HG02759 (cell line): Measurements from ENCODE around the gene FGFR4.
A peak's percentile ranks its signal among the peaks of the same experiment; 100 is the strongest.

Experiments used
- ATAC-seq: cut with Tn5 transposase; IDR thresholded peaks from one replicate; pipeline ENCODE4 v1.9.1; 2021; ENCODE audit warnings: mild to moderate bottlenecking, moderate library complexity; ENCODE audit not compliant: unreplicated experiment

The FGFR4 gene

GRCh38 chr5:177099422-177100093 lies 12.8 kb downstream of the FGFR4 start:
- no peak for ATAC-seq

GRCh38 chr5:177100714-177101121 lies 14.0 kb downstream of the FGFR4 start:
- no peak for ATAC-seq

DNA sequence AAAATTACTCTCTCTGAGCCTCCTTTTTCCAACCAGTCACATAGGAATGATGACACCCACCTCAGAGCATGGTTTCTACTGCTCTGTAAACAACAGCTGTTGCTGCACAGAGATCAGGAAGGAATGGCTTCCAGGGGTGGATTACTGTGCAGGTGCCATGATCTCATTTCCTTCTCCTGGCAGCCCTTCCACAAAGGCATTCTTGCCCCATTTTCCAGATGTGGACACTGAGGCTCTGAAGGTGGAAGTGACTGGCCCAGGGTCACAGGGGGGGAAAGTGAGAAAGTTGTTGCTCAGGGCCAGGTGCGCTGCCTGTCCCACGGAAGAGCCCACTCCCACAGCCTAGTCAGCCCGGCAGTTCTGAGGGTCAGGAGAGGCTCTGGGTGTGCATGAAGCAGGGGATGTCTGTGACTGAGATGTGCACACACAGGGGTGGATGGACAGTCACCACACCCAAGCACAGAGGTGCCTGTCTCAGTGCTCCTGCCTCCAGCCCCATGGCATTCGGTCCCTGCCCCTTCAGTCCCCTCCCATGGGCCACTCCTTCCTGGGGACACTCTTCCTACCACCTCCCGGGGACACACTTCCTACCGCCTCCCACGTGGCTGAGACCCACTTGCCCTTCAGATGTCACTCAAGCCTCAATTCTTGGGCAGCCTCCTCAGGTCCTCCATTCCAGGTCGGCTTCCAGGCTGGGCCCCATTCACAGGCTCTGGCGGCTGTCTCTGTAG lies 17.0 kb downstream of the FGFR4 start:
- ATAC-seq, result no peak

- no peak for ATAC-seq
These were observed 19.2 kb downstream of the FGFR4 start for GRCh38 chr5:177105691-177106476.

GRCh38 chr5:177107159-177107558 lies 20.4 kb downstream of the FGFR4 start:
- ATAC-seq, result no peak

DNA sequence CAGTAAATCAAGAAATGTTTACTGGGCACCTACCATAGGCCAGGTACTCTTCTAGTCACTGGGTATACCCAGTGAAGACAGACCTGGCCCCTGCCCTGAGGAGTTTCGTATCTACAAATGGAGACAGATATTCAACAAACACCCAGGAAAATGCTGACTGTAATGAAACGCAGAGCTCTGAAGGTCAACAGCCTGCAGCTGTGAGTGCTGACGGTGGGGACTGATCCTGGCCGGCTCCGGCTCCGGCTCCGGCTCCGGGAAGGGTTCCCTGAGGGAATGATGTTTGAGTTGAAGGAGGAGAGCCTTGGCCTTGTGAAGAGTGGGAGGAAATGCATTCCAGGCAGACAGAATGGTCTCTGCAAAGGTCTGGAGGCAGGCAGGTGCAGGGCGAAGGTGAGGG lies 23.1 kb downstream of the FGFR4 start:
- no peak for ATAC-seq

DNA sequence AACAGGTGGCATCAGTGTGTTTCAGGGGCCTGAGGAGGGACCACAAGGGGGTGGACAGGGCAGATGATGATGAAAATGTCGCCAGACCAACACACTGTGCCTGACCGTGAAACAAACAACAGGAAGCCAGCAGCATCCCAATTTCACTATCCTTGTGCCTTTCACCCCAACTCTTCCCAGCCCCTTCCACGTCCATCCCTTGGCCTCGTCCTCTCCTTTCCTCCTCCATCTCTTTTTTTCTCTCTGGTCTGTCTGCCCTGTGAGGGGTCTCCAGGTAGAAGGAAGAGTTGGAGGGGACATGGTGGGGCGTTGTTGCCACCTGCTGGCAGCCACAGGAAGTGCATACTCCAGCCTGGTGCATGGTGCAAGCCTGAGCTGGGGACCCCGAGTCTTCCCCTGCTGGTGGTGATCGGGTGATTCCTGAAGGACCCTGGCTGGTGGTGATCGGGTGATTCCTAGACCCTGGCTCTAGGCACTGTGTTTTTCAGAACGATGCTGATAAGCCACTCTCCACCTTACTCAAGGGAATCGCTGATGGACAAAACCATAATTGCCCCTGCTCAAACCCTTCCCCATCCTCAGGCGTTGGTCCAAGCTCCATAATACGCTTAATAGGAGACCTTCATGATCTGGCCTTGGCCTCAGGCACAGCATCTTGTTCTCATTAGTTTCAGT lies 25.1 kb downstream of the FGFR4 start:
- ATAC-seq, result no peak

DNA sequence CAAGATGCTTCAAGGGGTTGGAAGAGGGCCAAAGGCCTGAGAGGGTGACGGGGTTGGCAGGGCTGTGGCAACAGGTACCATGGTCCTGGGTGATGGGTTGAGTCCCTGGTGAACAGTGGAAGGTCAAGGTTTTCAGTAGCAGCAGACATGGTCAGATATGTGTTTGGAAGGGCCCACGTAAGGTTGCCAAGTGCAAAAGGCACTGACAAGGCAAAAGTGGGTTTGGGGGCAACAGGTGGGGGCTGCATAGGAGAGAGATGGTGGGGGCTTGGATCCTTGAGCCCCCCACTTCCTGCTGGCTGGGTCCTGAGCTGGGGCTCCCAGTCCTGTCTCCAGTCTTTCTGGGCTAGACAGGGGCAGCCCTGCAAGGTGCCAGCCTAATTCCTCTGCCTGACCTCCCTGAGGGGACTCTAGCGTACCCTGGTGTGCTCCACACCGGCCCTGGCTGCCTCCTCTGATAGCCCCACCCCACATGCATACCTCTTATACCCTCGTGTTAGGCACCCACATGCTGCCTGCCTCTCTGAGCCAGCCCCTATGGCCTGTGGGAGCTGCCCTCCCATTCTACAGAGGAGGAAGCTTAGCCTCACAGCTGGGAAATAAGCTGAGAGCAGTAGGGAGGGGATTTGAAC lies 26.0 kb downstream of the FGFR4 start:
- no peak for ATAC-seq

DNA sequence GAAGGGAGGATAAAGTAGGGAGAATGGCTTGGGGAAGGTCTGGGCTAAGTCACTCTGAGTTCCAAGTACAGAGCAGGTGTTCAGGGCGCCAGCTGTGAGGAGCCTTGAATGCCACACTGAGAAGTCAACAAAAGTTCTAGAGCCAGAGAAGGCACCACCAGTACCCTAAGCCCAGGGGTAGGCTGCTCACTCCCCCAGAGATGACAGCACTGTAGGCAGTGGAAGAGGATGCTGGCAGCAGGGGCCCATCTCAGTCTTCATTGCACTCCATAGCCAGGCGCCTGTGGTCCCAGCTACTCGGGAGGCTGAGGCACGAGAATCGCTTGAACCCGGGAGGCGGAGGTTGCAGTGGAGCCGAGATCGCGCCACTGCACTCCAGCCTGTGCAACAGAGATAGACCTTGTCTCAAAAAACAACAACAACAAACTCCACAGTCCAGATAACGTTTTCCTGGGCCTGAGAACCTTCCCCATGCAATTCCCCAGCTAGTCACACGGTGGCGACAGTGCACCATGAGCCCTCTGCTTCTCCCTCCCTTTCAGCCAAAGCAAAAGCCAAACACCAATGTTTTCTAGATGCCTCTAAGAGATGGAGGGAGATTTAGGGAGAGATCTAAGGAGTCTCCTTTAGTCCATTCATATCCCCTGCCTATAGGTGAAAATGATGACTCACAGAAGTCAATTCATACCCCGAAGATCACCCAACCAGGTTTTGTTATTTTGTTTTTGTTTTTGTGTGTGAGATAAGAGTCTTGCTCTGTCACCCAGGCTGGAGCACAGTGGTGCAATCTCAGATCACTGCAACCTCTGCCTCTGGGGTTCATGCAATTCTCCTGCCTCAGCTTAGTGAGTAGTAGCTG lies 27.1 kb downstream of the FGFR4 start:
- no peak for ATAC-seq

GRCh38 chr5:177116631-177117373 lies 30.1 kb downstream of the FGFR4 start:
- ATAC-seq, result peak; percentile 83

GRCh38 chr5:177117441-177118045 lies 30.8 kb downstream of the FGFR4 start:
- ATAC-seq, result no peak

- no peak for ATAC-seq
These were observed 35.9 kb downstream of the FGFR4 start for GRCh38 chr5:177122566-177122965.

DNA sequence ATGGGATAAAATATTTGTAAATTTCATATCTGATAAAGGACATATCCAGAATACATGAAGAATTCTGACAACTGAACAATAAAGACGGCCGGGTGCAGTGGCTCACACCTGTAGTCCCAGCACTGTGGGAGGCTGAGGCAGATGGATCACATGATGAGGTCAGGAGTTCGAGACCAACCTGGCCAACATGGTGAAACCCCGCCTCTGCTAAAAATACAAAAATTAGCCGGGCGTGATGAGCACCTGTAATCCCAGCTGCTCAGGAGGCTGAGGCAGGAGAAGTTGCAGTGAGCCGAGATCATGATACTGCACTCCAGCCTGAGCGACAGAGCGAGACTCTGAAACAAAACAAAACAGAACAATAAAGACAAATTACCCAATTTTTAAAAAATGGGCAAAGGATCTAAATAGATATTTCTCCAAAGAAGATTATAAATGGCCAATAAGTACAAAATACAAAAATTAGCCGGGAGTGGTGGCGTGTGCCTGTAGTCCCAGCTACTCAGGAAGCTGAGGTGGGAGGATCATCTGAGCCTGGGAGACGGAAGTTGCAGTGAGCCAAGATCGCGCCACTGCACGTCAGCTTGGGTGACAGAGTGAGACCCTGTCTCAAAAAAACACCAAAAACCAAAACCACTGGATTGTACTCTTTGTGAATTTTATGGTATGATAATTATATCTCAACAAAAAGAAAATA lies 37.2 kb downstream of the FGFR4 start:
- ATAC-seq, result no peak

DNA sequence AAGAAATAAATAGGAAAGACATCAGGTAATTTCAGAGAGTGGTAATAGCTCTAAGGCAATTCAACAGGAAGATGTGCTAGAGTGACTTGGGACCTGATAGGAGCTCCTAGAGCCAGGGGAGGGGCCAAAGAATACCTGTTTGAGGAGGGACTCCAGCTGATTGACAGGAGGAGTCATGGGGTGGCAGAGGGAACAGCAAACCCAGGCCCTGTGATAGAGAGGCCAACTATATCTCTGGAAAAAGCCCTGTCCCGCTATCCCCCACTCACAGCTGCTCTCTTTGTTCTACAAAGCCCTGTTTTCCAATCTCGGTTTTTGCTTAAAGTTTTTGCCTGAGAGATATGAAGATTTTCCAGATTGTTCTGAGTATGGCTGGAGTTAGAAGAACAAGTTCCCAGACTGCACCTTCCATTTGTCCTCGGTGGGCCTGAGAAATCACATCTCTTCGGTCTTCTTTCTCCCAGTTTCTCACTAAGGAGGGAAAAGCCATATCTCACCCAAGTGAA lies 37.8 kb downstream of the FGFR4 start:
- ATAC-seq, result no peak

- ATAC-seq, result no peak
These were observed 40.1 kb downstream of the FGFR4 start for GRCh38 chr5:177126771-177127170.

- ATAC-seq, result no peak
These were observed 41.9 kb downstream of the FGFR4 start for GRCh38 chr5:177128551-177128981.

DNA sequence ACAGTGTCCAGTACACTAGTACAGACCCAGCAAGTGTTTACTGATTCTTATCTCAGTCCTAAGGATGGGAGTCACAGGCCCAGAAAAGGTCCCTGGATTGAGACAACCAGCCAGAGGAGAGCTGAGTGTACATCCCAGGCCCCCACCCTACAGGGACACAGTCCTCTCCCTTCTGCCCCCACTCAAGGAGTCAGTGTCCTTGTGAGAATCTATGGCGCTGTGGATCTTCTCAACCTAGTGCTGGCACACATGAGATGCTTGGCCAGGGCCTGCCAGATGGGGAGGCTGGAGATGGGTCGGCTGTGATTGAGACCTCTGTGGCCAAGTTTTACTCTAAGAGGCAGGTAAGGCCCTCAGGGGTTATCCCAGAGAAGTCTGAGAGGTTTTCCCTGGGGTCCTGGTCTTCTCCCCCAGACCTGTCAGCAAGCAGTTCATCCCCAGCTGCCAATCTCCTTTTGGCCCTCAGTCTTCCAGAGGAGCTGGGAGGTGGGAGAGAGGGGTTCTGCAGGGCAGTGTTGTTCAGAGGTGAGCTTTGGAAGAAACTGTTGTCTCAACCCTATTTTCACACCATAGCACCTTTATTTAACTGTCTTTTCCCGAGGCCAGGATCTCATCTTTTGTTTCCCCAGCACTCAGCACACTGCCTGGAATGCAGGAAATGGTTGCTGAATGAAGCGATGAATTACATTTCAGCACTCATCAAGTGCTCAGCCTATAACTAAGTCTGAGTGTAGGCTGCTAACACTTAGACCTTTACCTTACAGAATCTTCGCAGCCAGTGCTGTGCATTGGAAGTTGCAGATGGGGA lies 43.7 kb downstream of the FGFR4 start:
- ATAC-seq, result no peak
